ENCODE data around the gene TRAPPC5. TPM values are rescaled to one million over a fixed set of nuclear protein-coding genes. Genes with fewer than 3 reads are reported as not detected.

Gene TRAPPC5
- total RNA-seq, 1 experiment from 2014 or later, result 77.4 TPM

DNA sequence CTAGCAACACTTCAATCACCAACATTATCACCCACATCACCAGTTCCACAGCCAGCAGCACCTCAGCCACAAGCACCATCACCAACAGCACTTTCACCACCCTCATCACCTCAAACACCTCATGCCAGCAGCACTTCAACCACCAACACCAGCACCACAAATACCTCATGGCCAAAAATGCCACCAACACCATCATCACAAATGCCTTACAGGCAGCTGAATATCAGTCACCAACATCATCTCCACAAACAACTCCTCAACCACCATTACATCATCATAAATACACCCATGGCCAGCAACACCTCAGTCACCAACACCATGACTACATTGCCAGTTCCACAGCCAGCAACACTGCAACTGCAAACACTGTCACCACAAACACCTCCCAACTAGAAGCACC is 10.9 kb downstream of the TRAPPC5 start:
- no peak overlapping the region for H2BK15ac ChIP-seq (ENCODE audit: low read depth, low read length)
- H3K23me2 ChIP-seq (ENCODE audit: insufficient read length, low read depth, low read length, poor library complexity, severe bottlenecking), result no peaks in the 10 kb centered on the region
- no peak overlapping the region for H3K27ac ChIP-seq (ENCODE audit: insufficient read length, low read depth, low read length)
- H4K8ac ChIP-seq (replicated peaks; ENCODE audit: insufficient read length, low read depth, low read length), result no peak overlapping the region
- no peak overlapping the region for H4K5ac ChIP-seq (ENCODE audit: insufficient read length, low read depth, low read length)
- no peaks in the 10 kb centered on the region for H3K79me2 ChIP-seq (ENCODE audit: insufficient read depth, low read length)
- H3K23ac ChIP-seq (ENCODE audit: insufficient read length, low read depth, low read length), result no peak overlapping the region
- TF ChIP-seq, protein P1, sequence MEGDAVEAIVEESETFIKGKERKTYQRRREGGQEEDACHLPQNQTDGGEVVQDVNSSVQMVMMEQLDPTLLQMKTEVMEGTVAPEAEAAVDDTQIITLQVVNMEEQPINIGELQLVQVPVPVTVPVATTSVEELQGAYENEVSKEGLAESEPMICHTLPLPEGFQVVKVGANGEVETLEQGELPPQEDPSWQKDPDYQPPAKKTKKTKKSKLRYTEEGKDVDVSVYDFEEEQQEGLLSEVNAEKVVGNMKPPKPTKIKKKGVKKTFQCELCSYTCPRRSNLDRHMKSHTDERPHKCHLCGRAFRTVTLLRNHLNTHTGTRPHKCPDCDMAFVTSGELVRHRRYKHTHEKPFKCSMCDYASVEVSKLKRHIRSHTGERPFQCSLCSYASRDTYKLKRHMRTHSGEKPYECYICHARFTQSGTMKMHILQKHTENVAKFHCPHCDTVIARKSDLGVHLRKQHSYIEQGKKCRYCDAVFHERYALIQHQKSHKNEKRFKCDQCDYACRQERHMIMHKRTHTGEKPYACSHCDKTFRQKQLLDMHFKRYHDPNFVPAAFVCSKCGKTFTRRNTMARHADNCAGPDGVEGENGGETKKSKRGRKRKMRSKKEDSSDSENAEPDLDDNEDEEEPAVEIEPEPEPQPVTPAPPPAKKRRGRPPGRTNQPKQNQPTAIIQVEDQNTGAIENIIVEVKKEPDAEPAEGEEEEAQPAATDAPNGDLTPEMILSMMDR (conservative IDR thresholded peaks at IDR 0.05), result no peak
- DNase-seq, result no peak
- H2BK5ac ChIP-seq (ENCODE audit: insufficient read length, low read length), result no peak overlapping the region
- H3K27ac Mint-ChIP-seq, result no peak overlapping the region
- H3K18ac ChIP-seq (ENCODE audit: insufficient read length, low read depth, low read length), result no peak overlapping the region
- no peak overlapping the region for H3K4ac ChIP-seq (ENCODE audit: low read depth, low read length)
- no peak overlapping the region for H2AFZ ChIP-seq (ENCODE audit: low read length)
- no peak overlapping the region for H3K56ac ChIP-seq (ENCODE audit: insufficient read length, low read depth, low read length)
- H3K14ac ChIP-seq (ENCODE audit: insufficient read depth, low read length), result no peak overlapping the region
- no peak overlapping the region for H3T11ph ChIP-seq (ENCODE audit: low read length)
- peaks cover 2% of the 10 kb centered on the region for H4K20me1 ChIP-seq (ENCODE audit: control insufficient read depth, insufficient read depth, insufficient read length)
- no peaks in the 10 kb centered on the region for H3K4me1 ChIP-seq (ENCODE audit: insufficient read depth, low read length)
- H2BK12ac ChIP-seq (ENCODE audit: insufficient read length, low read depth, low read length), result no peak overlapping the region
- H3K4me3 Mint-ChIP-seq, result no peak overlapping the region
- H3K9me3 ChIP-seq (ENCODE audit: control insufficient read depth, low read depth, low read length), result no peaks in the 10 kb centered on the region
- no peak overlapping the region for H3K9ac ChIP-seq (ENCODE audit: extremely low read depth, insufficient read length, low read length)
- no peak overlapping the region for H2AK5ac ChIP-seq (ENCODE audit: insufficient read length, low read length)
- H2BK20ac ChIP-seq (ENCODE audit: low read depth, low read length, poor library complexity, severe bottlenecking), result no peak overlapping the region
- H3K27me3 ChIP-seq (ENCODE audit: insufficient read depth, low read length), result no peaks in the 10 kb centered on the region
- no peak overlapping the region for H3K4me2 ChIP-seq (ENCODE audit: insufficient read depth, insufficient read length, low read length)
- no peaks in the 10 kb centered on the region for H3K36me3 Mint-ChIP-seq (ENCODE audit: insufficient read depth in 1 of 3, low read depth in 3 of 3)
- H3K4me1 Mint-ChIP-seq, result peaks cover 0 to under 1% of the 10 kb centered on the region in 2 experiments; a peak in 1 of 4 replicates
- H2BK120ac ChIP-seq (ENCODE audit: low read depth, low read length, poor library complexity, severe bottlenecking), result no peak overlapping the region
- no peaks in the 10 kb centered on the region for H3K9me3 Mint-ChIP-seq
- no peaks in the 10 kb centered on the region for H3K79me1 ChIP-seq (ENCODE audit: insufficient read depth, low read depth, low read length, poor library complexity, severe bottlenecking)
- H3K27me3 Mint-ChIP-seq (ENCODE audit: low read depth), result peaks cover 19% of the 10 kb centered on the region
- H4K91ac ChIP-seq (ENCODE audit: insufficient read length, low read depth, low read length), result no peak overlapping the region

Measured in H9 (cell line).